ENCODE data around the gene SYNC.

The SYNC gene

GRCh38 chr1:32702599-32703478 lies at the start of gene SYNC:
SYNC (minus strand) TSS chr1:32702770; CDS start chr1:32702660, 110 bp downstream.
- no peak for TF ChIP-seq CTCF (IDR thresholded peaks at IDR 0.05; ENCODE audit: low read depth, low read length, missing control alignments)
- H3K4me3 ChIP-seq (replicated peaks; ENCODE audit: low read depth, low read length): peak within 1 kb of the TSS; percentile 53
- no peak for DNase-seq (ENCODE audit: extremely low read depth, low read depth)

- H3K4me3 ChIP-seq (replicated peaks; ENCODE audit: low read depth, low read length): no peak overlapping the region
- TF ChIP-seq CTCF (IDR thresholded peaks at IDR 0.05; ENCODE audit: low read depth, low read length, missing control alignments): no peak
- DNase-seq (ENCODE audit: extremely low read depth, low read depth): no peak
These were observed 47.2 kb upstream of the SYNC start for GRCh38 chr1:32749771-32750170.

GRCh38 chr1:32749332-32749731 lies 46.8 kb upstream of the SYNC start:
- TF ChIP-seq CTCF (IDR thresholded peaks at IDR 0.05; ENCODE audit: low read depth, low read length, missing control alignments): no peak
- no peak for DNase-seq (ENCODE audit: extremely low read depth, low read depth)
- no peak overlapping the region for H3K4me3 ChIP-seq (replicated peaks; ENCODE audit: low read depth, low read length)

- no peak for DNase-seq (ENCODE audit: extremely low read depth, low read depth)
- H3K4me3 ChIP-seq (replicated peaks; ENCODE audit: low read depth, low read length): no peak overlapping the region
- TF ChIP-seq CTCF (IDR thresholded peaks at IDR 0.05; ENCODE audit: low read depth, low read length, missing control alignments): no peak
These were observed 46.4 kb upstream of the SYNC start for GRCh38 chr1:32748926-32749325.

- TF ChIP-seq CTCF (IDR thresholded peaks at IDR 0.05; ENCODE audit: low read depth, low read length, missing control alignments): no peak
- H3K4me3 ChIP-seq (replicated peaks; ENCODE audit: low read depth, low read length): no peak overlapping the region
- no peak for DNase-seq (ENCODE audit: extremely low read depth, low read depth)
These were observed 45.8 kb upstream of the SYNC start for GRCh38 chr1:32748348-32748747.

GRCh38 chr1:32746130-32746529 lies 43.6 kb upstream of the SYNC start:
- H3K4me3 ChIP-seq (replicated peaks; ENCODE audit: low read depth, low read length): no peak overlapping the region
- TF ChIP-seq CTCF (IDR thresholded peaks at IDR 0.05; ENCODE audit: low read depth, low read length, missing control alignments): no peak
- DNase-seq (ENCODE audit: extremely low read depth, low read depth): no peak
